GM19023 (cell line): ENCODE results near the gene CHKB.
"Not testable (repeated sequence)": the region's sequence is repeated elsewhere in the genome, so short reads cannot be mapped to it uniquely, and the experiment has no call there.

Experiments used
- ATAC-seq: cut with Tn5 transposase; IDR thresholded peaks from one replicate; pipeline ENCODE4 v1.9.1; 2021; ENCODE audit warnings: mild to moderate bottlenecking, moderate library complexity; ENCODE audit not compliant: unreplicated experiment

Gene CHKB

DNA sequence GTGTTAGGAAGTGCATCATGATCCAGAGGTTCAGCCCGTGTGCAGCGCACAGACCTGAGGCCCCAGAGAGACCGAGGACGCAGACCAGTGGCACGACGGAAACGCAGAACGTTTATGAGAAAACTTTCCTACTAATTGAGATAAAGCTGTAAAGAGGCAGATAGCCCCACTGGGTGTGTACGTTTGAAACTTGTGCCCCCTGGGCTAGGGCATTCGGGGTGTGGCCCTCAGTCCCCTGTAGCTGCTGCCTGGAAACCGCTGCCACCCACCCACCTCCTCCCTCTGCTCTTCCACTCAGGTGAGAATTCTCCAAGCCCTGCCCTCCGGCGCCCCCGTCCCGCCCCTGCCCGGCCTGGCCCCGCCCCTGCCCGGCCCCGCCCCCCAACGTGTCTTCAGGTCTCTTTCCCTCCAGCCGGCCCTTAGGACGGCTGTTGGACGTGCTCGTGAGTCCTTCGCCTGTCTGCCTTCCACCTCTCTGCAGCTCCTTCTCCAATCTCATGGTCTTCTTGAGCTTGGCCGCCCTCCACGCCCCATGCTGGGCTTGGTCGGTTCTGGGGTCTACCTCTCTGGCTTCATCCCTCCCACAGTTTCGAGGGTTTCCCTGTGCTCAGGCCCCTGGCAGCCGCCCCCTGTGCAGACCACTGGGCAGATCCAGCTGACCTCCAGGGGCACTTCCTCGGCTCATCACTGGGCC, 30.0 kb upstream of the CHKB start:
- no peak for ATAC-seq

DNA sequence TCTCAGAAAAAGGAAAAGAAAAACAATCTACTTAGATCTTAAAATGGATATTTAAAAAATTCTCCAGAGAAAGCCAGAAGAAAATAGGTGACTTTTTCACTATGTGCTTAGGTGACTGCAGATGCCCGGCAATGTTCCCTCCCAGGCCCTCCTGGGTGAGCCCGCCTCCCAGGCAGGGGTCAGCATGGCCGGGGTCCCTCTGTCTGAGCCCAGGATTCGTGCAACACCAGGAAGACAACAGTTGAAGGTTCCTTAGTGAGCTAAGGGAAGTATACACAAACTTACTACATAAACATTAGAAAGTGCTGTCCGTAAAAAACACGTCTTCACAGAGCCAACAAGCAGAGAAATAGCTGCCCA, 29.5 kb upstream of the CHKB start:
- no peak for ATAC-seq

DNA sequence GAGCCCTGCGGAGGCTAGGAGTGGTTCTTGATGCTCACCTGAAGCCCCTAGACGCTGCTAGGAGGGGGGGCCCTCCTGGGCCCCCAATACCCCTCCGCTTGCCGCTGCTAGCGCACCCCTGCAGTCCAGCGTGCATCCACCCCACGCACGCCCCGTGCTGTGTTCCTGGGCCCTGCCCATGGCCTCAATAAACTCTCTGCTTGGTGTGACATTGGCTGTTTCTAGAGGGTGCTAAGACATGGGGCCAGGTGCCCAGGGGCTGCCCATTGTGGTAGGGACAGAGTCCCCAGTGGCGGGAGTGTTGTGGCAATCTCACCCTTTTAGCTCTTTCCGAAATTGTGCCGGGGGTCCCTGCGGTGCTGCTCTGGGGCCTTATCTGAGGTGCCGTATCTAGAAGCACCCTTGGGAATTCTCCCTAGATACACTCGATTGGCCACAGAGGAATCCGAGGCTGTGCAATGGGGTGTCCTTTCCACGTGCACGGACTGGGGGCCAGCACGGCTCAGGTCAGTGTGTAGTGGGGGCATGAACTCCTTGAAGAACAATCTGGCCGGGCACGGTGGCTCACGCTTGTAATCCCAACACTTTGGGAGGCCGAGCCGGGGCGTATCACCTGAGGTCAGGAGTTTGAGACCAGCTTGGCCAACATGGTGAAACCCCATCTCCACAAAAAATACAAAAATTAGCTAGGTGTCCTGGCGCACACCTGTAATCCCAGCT, 28.9 kb upstream of the CHKB start:
- ATAC-seq: no peak

DNA sequence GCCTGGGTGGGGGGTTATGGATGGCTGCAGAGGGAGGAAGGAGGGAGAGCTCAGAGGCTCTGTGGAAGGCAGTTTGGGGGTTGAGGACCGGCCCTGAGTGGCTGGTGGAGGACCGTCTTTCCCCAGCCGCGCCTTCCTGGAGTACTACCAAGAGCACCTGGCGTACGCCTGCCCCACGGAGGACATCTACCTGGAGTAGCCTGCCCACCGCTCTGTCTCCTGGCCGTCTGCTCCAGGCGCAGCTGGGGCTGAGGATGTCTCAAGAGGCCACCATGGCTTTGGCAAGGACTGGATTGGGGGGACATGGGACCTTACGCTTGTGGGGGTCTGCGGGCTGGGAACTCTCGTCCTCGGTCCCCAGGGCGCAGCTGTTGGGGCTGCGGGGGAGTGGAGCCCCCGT, 27.9 kb upstream of the CHKB start:
- no peak for ATAC-seq

DNA sequence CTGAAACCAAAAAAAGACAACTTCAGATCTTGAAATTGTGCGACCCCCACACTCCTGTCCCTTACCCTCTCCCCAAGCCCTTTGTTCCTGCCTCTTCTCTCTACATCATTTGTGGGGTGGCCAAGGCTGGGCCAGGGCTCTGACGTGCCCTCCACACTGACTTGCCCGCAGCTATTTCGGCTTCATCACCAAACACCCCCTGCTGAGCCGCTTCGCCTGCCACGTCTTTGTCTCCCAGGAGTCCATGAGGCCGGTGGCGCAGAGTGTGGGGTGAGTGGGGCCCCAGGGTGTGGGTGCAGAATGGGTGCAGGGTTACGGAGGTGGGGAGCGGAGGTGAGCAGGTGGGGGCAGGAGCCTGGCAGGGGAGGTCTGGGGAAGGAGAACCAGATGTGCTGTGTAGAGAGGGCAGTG, 27.4 kb upstream of the CHKB start:
- ATAC-seq: no peak

DNA sequence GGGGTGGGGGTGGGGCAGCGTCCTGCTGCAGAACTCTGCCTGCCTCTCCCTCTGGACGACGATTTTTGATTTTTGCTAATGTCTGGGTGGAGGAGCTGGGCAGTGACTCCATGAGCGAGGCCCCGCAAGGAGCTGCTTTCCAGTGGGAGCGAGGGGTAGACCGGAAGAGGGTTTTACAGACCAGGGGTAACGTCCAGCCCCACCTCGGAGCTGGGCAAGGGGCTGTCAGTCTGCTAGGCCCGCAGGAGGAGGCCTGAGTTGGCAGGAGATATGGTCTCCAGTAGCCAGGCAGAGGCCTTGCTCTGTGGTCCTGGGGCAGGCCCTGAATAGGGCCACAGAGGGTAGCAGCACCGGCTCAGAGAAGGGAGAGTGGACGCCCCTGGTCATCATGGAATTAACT, 26.9 kb upstream of the CHKB start:
- ATAC-seq: no peak

DNA sequence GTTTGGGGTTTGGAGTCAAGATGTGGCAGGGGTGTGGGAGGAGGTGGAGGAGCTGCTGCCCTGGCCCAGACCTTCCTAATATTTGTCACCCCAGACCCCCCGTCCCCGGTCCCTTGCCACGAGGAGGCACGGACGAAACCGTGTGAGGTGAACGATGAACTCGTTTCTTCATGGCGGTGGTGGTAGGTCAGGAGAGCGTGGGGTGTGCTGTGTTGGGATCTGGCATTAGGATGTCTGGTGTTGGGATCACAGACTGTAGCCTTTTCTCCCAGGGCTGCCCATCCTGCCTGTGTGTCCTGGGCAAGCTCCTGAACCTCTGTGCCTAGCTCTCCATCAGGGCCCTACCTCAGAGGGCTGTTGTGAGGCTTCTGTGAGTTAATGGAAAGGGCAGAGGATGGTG, 26.3 kb upstream of the CHKB start:
- ATAC-seq: no peak

DNA sequence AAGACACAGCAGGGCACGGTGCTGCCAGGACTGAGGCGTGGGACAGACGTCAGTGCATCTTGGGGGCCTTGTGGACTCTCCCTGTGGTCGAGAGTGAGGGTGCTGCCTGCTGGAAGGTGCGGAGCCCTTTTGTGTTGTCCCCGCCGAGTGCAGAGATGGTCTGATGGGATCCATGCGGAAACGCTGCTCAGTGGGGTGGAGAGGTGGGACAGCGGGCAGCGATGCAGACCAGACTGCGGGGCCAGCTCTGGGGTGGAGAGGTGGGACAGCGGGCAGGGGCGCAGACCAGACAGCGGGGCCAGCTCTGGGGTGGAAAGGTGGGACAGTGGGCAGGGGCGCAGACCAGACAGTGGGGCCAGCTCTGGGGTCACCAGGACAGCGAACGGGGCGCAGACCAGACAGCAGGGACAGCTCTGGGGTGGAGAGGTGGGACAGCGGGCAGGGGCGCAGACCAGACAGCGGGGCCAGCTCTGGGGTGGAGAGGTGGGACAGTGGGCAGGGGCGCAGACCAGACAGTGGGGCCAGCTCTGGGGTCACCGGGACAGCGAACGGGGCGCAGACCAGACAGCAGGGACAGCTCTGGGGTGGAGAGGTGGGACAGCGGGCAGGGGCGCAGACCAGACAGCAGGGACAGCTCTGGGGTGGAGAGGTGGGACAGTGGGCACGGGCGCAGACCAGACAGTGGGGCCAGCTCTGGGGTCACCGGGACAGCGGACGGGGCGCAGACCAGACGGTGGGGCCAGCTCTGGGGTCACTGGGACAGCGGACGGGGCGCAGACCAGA, 25.6 kb upstream of the CHKB start:
- ATAC-seq: not testable (repeated sequence)

DNA sequence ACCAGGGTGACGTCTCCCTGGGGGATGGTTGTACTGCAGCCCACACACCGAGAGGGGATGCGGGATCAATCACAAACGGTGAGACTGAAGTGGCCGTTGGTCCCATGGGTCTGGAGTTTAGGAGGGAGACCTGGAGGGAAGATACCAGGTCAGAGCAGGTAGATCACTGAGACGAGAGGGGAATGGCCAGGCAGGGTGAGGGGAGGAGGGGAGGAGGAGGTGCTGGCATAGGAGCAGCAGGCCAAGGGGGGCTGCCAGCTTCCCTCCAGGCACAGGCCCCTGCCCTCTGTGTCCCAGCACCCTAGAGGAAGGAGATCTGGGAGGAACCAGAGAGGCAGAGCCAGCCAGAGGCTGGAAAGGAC, 25.0 kb upstream of the CHKB start:
- no peak for ATAC-seq

DNA sequence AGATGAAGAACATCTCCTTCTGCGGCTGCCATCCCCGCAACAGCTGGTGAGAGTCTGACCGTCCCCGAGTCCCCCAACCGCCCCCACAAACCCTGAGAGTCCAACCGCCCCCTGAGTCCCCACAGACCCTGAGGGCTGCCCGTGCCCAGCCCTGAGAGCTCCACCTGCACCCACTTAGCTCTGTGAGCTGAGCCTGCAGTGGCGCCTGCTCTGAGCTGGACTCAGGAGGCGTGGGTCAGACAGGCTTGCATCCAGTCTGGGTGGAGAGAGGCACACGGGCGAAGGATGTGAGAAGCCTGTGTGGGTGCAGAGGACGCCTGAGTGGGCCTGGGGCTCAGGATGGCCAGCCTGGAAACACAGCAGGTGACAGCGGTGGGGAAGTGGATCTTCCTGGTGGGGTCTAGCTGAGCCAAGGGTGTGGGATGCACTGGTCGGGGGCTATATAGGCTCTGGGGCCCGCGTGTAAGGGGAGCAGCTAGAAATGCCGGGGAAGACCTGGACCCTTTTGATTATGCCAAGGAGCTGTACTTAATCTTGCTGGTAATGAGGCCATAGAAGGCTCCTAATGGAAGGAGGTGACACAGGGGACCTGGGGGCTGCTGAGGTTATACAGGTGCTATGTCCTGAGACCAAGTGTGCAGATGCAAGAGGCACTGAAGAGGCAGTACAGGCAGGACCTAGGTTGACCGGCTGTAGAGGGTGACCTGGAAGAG, 24.5 kb upstream of the CHKB start:
- ATAC-seq: no peak

DNA sequence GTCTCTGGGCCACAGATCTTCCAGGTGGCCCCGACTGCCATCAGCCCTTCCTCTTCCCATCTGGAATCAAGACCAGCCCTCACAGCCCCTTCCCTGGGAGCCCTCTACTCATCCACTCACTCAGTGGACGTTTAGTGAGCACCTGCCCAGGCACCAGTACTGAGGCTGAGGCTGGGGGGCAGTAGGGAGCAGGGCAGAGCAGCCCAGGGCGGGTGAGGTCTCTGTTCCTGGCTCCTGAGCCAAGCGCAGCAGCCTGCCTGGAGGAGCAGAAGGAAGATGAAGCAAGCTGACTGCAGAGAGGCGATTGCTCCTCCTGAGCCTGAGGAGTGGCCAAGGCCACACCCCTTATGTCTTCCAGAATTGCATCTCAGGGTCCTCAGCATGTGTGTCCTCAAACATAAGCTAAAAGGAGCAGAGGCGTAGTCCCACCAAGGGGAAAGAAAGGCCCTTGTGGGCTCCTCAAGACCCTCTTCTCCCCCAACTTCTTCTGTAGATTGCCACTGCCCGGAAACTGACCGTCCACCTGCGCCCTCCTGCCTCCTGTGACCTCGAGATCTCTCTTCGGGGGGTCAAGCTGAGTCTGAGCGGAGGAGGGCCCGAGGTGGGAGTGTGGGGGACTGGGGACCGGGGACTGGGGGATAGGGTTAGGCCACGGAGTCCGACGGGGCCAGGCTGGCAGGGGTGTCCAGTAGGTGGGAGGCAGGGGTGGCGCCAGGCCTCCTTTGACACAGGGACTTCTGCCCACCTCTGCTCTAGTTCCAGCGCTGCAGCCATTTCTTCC, 23.7 kb upstream of the CHKB start:
- no peak for ATAC-seq

DNA sequence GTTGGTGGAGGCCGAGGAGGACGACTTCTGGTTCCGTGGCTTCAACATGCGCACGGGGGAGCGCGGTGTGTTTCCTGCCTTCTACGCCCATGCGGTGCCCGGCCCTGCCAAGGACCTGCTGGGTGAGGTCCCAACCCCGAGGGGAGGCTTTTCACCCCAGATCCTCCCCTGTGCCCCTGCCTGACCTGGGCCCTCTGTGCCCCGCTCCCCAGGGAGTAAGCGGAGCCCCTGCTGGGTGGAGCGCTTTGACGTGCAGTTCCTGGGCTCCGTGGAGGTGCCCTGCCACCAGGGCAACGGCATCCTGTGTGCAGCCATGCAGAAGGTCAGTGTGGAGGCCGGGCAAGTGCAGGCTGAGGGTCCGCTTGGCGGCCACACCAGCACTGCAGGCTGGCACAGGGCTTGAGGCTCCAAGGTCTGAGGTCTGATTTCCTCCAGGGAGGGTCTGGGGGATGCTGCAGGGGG, 23.0 kb upstream of the CHKB start:
- no peak for ATAC-seq

DNA sequence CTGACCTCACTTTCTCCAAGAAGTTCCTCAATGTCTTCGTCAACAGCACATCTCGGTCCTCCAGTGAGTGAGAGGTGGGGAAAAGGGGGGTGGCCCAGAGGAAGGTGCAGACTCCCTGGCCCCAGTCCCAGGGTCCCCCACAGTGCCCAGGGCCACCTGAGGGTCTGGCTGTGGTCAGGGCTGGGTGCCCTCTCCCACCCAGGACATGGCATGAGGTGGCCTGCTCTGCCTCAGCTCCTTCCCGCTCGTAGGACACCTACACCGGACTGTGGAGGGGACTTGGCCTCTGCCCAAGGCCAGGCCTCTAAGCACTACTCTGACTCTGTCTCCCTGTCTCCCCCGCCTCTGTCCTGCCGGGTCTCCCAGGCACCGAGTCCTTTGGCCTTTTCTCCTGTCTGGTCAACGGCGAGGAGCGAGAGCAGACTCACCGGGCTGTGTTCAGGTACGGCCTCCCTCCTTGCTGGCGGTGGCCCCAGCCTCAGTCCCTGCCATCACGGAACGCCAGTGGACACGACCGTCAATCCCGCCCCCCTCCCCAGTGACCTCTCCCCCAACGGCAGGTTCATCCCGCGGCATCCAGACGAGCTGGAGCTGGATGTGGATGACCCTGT, 22.5 kb upstream of the CHKB start:
- ATAC-seq: no peak

DNA sequence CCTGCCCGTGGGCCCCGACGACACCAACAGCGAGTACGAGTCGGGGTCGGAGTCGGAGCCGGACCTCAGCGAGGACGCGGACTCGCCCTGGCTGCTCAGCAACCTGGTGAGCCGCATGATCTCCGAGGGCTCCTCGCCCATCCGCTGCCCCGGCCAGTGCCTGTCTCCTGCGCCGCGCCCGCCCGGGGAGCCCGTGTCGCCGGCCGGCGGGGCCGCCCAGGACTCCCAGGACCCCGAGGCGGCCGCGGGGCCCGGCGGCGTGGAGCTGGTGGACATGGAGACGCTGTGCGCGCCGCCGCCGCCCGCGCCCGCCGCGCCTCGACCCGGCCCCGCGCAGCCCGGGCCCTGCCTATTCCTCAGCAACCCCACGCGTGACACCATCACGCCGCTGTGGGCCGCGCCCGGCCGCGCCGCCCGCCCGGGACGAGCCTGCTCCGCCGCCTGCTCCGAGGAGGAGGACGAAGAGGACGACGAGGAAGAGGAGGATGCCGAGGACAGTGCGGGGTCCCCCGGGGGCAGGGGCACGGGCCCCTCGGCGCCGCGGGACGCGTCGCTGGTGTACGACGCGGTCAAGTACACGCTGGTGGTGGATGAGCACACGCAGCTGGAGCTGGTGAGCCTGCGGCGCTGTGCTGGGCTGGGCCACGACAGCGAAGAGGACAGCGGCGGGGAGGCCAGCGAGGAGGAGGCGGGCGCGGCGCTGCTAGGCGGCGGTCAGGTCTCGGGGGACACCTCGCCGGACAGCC, 21.8 kb upstream of the CHKB start:
- no peak for ATAC-seq

DNA sequence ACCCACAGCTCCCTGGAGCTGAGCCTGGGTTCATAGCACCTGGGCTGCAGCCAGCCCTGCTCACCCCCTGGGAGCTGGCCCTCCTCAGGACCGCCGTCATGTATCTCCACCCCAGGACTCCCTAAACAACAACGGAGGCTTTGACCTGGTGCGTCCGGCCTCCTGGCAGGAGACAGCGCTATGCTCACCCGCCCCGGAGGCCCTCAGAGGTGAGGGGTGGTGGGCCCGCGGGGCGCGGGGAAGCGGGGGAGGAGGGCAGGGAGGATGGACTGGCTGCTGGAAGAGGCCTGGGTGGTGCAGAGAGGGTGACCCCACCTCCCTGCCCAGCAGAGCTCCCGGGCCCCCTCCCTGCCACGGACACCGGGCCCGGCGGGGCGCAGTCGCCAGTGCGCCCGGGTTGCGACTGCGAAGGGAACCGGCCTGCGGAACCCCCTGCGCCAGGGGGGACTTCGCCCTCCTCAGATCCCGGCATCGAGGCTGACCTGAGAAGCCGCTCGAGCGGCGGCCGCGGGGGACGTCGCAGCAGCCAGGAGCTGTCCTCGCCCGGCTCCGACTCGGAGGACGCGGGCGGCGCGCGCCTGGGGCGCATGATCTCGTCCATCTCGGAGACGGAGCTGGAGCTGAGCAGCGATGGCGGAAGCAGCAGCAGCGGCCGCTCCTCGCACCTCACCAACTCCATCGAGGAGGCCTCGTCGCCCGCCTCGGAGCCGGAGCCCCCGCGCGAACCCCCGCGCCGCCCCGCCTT, 21.0 kb upstream of the CHKB start:
- ATAC-seq: no peak

DNA sequence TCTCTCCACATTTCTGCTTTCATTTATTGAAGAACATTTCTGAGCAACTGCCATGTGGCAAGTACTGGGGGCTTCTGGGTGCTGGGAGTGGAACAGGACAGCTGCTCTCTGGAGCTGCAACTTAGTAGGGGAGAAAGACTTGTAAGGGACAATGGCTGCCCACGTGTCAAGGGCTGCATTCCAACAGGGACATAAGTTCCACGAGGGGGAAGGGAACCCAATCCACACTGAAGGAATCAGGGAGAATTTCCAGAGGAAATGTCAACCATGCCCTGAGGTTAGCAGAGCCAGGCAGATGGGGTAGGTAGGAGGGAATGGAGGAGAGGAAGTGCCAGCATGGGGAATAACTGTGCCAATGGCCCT, 19.7 kb upstream of the CHKB start:
- no peak for ATAC-seq

DNA sequence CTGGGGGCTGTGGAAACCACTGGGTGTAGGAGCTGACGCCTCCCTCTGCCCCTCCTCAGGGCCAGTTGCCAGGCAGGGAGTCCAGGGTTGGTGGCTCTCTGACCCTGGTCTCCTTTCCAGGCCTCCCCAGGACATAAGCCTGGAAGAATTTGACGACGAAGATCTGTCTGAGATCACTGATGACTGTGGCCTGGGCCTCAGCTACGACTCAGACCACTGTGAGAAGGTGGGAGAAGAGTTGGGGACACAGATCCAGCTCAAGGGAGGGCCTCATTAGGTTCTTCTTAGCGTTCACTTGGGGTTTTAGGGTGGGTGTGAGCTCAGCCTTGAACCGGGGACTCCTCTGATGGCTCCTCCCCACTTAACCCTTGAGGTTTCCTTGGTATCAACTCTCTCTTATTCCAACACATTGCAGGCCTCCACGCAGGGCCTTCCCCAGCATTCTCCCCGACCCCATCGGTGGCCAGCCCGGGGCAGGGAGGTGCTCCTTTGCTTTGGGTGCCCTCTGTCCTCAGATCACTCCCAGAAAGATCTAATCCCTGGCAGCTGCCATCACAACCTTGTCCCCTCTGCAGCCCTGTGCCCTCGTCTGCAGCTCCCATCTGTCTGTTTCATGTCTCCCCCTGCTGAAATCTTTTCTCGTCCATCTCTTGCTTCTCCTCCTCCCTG, 19.2 kb upstream of the CHKB start:
- no peak for ATAC-seq

DNA sequence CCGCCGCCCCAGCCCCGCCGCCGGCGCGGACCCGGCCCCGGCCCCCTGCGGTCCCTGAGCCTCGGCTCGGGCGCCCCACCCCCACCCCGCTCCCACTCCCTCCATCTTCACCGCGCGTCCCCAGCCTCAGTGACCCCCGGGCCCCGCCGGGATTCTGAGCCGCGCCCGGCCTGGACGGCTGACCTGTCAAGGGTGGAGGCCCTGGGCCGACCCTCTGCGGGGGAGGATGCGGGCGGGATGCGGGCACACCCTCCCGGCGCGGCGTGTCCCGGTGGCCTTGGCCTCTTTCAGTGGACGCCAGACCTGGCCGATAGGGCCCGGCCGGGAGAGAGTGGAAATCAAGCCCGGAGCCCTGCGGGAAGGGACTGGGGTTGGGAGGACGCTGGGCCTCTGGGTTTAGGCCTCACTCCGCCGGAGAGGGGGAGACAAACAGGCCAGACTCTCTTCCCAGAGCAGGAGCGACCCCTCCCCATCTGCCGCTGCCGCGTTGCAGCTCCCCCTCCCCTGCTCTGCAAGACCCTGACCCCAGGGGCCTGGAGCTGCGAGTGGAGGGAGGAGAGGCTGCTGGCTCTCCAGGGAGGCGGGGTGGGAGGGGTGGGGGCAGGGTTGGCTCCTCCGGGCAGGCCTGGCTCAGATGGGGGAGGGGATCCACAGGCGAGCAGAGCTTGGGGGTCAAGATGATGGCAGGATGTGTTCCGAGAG, 18.5 kb upstream of the CHKB start:
- no peak for ATAC-seq
